ENCODE data around the gene THUMPD3.

DNA sequence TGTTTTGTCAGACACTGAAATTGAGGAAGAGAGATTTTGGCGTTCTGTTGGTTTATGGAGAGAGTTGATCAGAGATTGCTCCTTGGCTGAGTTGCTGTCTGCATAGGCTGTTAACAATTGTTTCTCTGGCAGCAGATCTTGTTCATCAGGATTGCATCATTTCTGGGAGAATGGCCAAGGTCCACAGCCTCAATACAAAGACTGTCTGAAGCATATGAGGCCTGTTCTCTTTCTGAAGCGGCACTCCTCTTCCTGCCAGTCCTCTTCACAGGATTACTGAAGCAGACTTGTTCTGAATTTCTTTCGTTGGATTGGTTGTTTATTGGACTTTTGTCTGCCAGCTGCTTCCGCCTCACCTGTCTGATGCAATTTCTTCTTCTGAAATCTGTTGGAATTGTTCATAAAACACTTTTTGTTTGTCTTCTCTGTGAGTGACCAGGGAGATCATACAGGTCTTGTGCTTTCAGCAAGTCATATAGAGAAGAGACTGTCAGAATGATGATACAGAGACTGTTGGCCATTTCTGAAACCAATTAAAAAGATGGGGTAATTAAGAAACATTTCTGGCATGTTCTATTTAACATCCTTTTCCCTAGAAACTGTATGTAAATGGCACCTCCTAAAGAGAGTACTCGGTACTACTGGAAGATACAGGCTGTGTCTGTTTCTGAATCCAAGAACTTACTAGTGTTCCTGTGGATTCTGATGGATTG, 60.0 kb downstream of the THUMPD3 start:
- TF ChIP-seq, protein P1, sequence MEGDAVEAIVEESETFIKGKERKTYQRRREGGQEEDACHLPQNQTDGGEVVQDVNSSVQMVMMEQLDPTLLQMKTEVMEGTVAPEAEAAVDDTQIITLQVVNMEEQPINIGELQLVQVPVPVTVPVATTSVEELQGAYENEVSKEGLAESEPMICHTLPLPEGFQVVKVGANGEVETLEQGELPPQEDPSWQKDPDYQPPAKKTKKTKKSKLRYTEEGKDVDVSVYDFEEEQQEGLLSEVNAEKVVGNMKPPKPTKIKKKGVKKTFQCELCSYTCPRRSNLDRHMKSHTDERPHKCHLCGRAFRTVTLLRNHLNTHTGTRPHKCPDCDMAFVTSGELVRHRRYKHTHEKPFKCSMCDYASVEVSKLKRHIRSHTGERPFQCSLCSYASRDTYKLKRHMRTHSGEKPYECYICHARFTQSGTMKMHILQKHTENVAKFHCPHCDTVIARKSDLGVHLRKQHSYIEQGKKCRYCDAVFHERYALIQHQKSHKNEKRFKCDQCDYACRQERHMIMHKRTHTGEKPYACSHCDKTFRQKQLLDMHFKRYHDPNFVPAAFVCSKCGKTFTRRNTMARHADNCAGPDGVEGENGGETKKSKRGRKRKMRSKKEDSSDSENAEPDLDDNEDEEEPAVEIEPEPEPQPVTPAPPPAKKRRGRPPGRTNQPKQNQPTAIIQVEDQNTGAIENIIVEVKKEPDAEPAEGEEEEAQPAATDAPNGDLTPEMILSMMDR (IDR thresholded peaks at IDR 0.05): no peak
- TF ChIP-seq POLR2A (IDR thresholded peaks at IDR 0.05): no peak

Data from lower leg skin (tissue), 3 donors.